H9 (cell line): Measurements from ENCODE around the gene TBC1D22A. TPM values are rescaled to one million over a fixed set of nuclear protein-coding genes. Genes with fewer than 3 reads are reported as not detected.

Experiments
- DNase-seq: peaks from one replicate; pipeline ENCODE4 v3.0.0-alpha.2; 2017
- H2AFZ ChIP-seq: one replicate; pipeline ENCODE4 v1.6.1; 2013; ENCODE audit warnings: mild to moderate bottlenecking, low read length, control low read depth, moderate library complexity
- H2AK5ac ChIP-seq: 2 replicates; pipeline ENCODE4 v1.6.1; 2013; ENCODE audit warnings: low read length, control low read depth, mixed read lengths; ENCODE audit not compliant: insufficient read length
- H2BK120ac ChIP-seq: one replicate; pipeline ENCODE4 v1.6.1; 2013; ENCODE audit warnings: low read depth, mild to moderate bottlenecking, low read length, control low read depth, inconsistent platforms; ENCODE audit not compliant: poor library complexity, severe bottlenecking
- H2BK12ac ChIP-seq: 2 replicates; pipeline ENCODE4 v1.6.1; 2013; ENCODE audit warnings: low read length, control low read depth, mixed read lengths, low read depth; ENCODE audit not compliant: insufficient read length
- H2BK15ac ChIP-seq: 2 replicates; pipeline ENCODE4 v1.6.1; 2013; ENCODE audit warnings: low read depth, low read length, control low read depth
- H2BK20ac ChIP-seq: one replicate; pipeline ENCODE4 v1.6.1; 2013; ENCODE audit warnings: low read depth, mild to moderate bottlenecking, low read length, control low read depth, inconsistent platforms; ENCODE audit not compliant: poor library complexity, severe bottlenecking
- H2BK5ac ChIP-seq: 2 replicates; pipeline ENCODE4 v1.6.1; 2013; ENCODE audit warnings: low read length, control low read depth, mixed read lengths; ENCODE audit not compliant: insufficient read length
- H3K14ac ChIP-seq: 2 replicates; pipeline ENCODE4 v1.6.1; 2013; ENCODE audit warnings: low read length, control low read depth; ENCODE audit not compliant: insufficient read depth
- H3K18ac ChIP-seq: 2 replicates; pipeline ENCODE4 v1.6.1; 2013; ENCODE audit warnings: low read depth, mild to moderate bottlenecking, mixed read lengths, low read length, control low read depth; ENCODE audit not compliant: insufficient read length
- H3K23ac ChIP-seq: 2 replicates; pipeline ENCODE4 v1.6.1; 2013; ENCODE audit warnings: low read length, control low read depth, mixed read lengths, low read depth; ENCODE audit not compliant: insufficient read length
- H3K23me2 ChIP-seq: 2 replicates; pipeline ENCODE4 v1.6.1; 2013; ENCODE audit warnings: low read depth, mild to moderate bottlenecking, mixed read lengths, low read length, control low read depth; ENCODE audit not compliant: insufficient read length, poor library complexity, severe bottlenecking
- H3K27ac ChIP-seq: 2 replicates; pipeline ENCODE4 v1.5.1; 2013; ENCODE audit warnings: low read length, control low read depth, mixed read lengths, low read depth; ENCODE audit not compliant: insufficient read length
- H3K27me3 ChIP-seq: 2 replicates; pipeline ENCODE4 v1.6.1; 2013; ENCODE audit warnings: low read length, control low read depth, inconsistent platforms; ENCODE audit not compliant: insufficient read depth
- H3K4ac ChIP-seq: 2 replicates; pipeline ENCODE4 v1.6.1; 2013; ENCODE audit warnings: low read depth, mild to moderate bottlenecking, control low read depth, inconsistent platforms, low read length, moderate library complexity
- H3K4me1 ChIP-seq: 2 replicates; pipeline ENCODE4 v1.6.1; 2013; ENCODE audit warnings: low read length, control low read depth, inconsistent platforms; ENCODE audit not compliant: insufficient read depth
- H3K4me2 ChIP-seq: 2 replicates; pipeline ENCODE4 v1.6.1; 2013; ENCODE audit warnings: low read length, control low read depth, mixed read lengths; ENCODE audit not compliant: insufficient read length, insufficient read depth
- H3K56ac ChIP-seq: 2 replicates; pipeline ENCODE4 v1.6.1; 2013; ENCODE audit warnings: low read depth, mild to moderate bottlenecking, mixed read lengths, low read length, control low read depth; ENCODE audit not compliant: insufficient read length
- H3K79me1 ChIP-seq: 2 replicates; pipeline ENCODE4 v1.6.1; 2013; ENCODE audit warnings: low read depth, mild to moderate bottlenecking, moderate library complexity, low read length, control low read depth, inconsistent platforms; ENCODE audit not compliant: insufficient read depth, poor library complexity, severe bottlenecking
- H3K79me2 ChIP-seq: 2 replicates; pipeline ENCODE4 v1.6.1; 2013; ENCODE audit warnings: low read length, control low read depth, inconsistent platforms; ENCODE audit not compliant: insufficient read depth
- H3K9ac ChIP-seq: 2 replicates; pipeline ENCODE4 v1.6.1; 2013; ENCODE audit warnings: low read length, control low read depth, mixed read lengths; ENCODE audit not compliant: insufficient read length; ENCODE audit errors: extremely low read depth
- H3K9me3 ChIP-seq: one replicate; pipeline ENCODE4 v1.6.1; 2013; ENCODE audit warnings: low read depth, low read length, inconsistent platforms; ENCODE audit not compliant: control insufficient read depth
- H3T11ph ChIP-seq: one replicate; pipeline ENCODE4 v1.6.1; 2013; ENCODE audit warnings: mild to moderate bottlenecking, low read length, control low read depth, inconsistent platforms
- H4K20me1 ChIP-seq: one replicate; pipeline ENCODE4 v1.6.1; 2013; ENCODE audit not compliant: control insufficient read depth, insufficient read length, insufficient read depth
- H4K5ac ChIP-seq: 2 replicates; pipeline ENCODE4 v1.6.1; 2013; ENCODE audit warnings: low read depth, mild to moderate bottlenecking, mixed read lengths, low read length, control low read depth; ENCODE audit not compliant: insufficient read length
- H4K8ac ChIP-seq: replicated peaks from 2 replicates; pipeline ENCODE4 v1.6.1; 2013; ENCODE audit warnings: low read length, control low read depth, mixed read lengths, low read depth; ENCODE audit not compliant: insufficient read length
- H4K91ac ChIP-seq: 2 replicates; pipeline ENCODE4 v1.6.1; 2013; ENCODE audit warnings: low read depth, mild to moderate bottlenecking, moderate library complexity, mixed read lengths, low read length, control low read depth; ENCODE audit not compliant: insufficient read length
- H3K27ac Mint-ChIP-seq, 3 experiments: 2 replicates in 2 of 3; 3 replicates in 1 of 3; pipeline ENCODE4 v1.8.0; 2020 to 2021; ENCODE audit warnings: mixed read lengths in 3 of 3, mild to moderate bottlenecking in 1 of 3, moderate library complexity in 1 of 3
- H3K27me3 Mint-ChIP-seq: 2 replicates; pipeline ENCODE4 v1.8.0; 2021; ENCODE audit warnings: low read depth, mild to moderate bottlenecking, moderate library complexity, mixed read lengths
- H3K36me3 Mint-ChIP-seq, 3 experiments: 2 replicates in 2 of 3; 3 replicates in 1 of 3; pipeline ENCODE4 v1.8.0; 2020 to 2021; ENCODE audit warnings: low read depth in 3 of 3, mixed read lengths in 3 of 3; ENCODE audit not compliant: insufficient read depth in 1 of 3
- H3K4me1 Mint-ChIP-seq, 2 experiments: 2 replicates each; pipeline ENCODE4 v1.8.0; 2020; ENCODE audit warnings: mixed read lengths in 2 of 2
- H3K4me3 Mint-ChIP-seq, 2 experiments: 2 replicates in 1 of 2; 3 replicates in 1 of 2; pipeline ENCODE4 v1.8.0; 2020 to 2021; ENCODE audit warnings: mild to moderate bottlenecking in 2 of 2, mixed read lengths in 2 of 2, moderate library complexity in 1 of 2
- H3K9me3 Mint-ChIP-seq, 2 experiments: 2 replicates in 1 of 2; 3 replicates in 1 of 2; pipeline ENCODE4 v1.8.0; 2020; ENCODE audit warnings: mild to moderate bottlenecking in 2 of 2, mixed read lengths in 2 of 2, moderate library complexity in 1 of 2
- WGBS: extraction: QIAGEN DNeasy Blood & Tissue Kit; methylation state at CpG from one replicate; pipeline ENCODE4 v1.1.7; 2013; ENCODE audit warnings: missing lambda C conversion rate, low lambda C conversion rate, mixed read lengths; ENCODE audit not compliant: insufficient read length; ENCODE audit errors: extremely low coverage; 5-methylcytosine and 5-hydroxymethylcytosine counted together
- total RNA-seq: library from RNA; stranded (reverse); gene quantifications from 2 replicates; pipeline ENCODE4 v1.2.1, GENCODE V29; 2021
- TF ChIP-seq, protein P1 (sequence below): fragments of 200-600 bp; sonication (generic); conservative IDR thresholded peaks from 3 replicates; pipeline ENCODE4 v1.8.0; 2021; ENCODE audit warnings: antibody characterized with exemption, mild to moderate bottlenecking

TBC1D22A gene
- total RNA-seq, 1 experiment from 2014 or later = 20.8 TPM

DNA sequence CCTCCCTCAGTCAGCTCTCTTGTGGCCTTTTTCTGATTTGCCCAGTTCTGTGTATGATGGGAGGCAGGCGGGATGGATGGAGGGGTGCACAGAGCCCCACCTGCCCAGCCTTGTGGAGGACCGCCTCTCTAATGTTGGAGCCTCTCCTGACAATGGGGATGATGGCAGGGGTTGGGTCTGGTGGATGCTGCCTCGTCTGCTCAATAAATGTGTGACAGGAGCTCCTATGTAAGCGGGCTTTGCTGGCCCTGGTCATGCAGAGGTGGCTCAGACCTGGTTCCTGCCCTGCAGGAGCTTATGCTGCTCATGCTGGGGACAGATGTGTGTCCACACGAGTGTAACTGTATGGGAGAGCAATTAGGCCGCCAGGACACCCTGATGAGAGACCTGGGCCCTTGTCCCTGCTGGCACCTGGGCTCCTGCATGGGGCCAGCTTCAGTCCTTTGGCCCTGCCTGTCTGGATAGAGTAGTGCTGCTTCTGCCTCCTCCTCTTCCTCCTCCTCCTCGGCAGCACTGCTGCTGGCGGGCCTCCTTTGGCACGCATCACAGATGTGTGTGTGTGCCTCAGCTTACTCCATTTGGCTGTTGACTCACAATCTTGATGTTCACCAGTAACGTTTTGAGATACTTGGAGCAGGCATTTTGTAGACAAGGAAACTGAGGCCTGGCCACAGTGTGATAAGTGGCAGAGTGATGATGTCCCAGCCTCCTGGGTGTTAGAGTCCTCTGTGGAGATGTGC, 131.0 kb downstream of the TBC1D22A start:
- Histone ChIP-seq H3K56ac (no peak overlapping the region), H4K5ac (no peak overlapping the region), H3K23ac (no peak overlapping the region), H2AFZ (no peak overlapping the region), H2AK5ac (no peak overlapping the region), H3K9ac (no peak overlapping the region), H2BK15ac (no peak overlapping the region), H3K14ac (no peak overlapping the region; the same call in 1 of the 2 replicates), H4K91ac (no peak overlapping the region), H3K18ac (no peak overlapping the region), H3K79me2 (no peaks in the 10 kb centered on the region), H2BK5ac (no peak overlapping the region), H4K20me1 (no peaks in the 10 kb centered on the region), H4K8ac (no peak overlapping the region), H2BK120ac (no peak overlapping the region), H3K79me1 (peaks cover 2% of the 10 kb centered on the region), H3T11ph (no peak overlapping the region), H2BK12ac (no peak overlapping the region), H3K4me1 (no peaks in the 10 kb centered on the region), H3K27me3 (no peaks in the 10 kb centered on the region), H2BK20ac (no peak overlapping the region), H3K4me2 (no peak overlapping the region), H3K27ac (no peak overlapping the region), H3K4ac (no peak overlapping the region), H3K23me2 (no peaks in the 10 kb centered on the region), H3K9me3 (no peaks in the 10 kb centered on the region)
- Mint-ChIP-seq H3K9me3 (no peaks in the 10 kb centered on the region), H3K27ac (peak overlapping the region in 1 of 3 experiments; percentile 71; a peak in 3 of 7 replicates), H3K4me3 (no peak overlapping the region), H3K27me3 (no peaks in the 10 kb centered on the region), H3K36me3 (peaks cover 8 to 46% (median 20%) of the 10 kb centered on the region in 3 experiments; a peak in 6 of 7 replicates), H3K4me1 (peaks cover 0 to 3% of the 10 kb centered on the region in 2 experiments; a peak in 2 of 4 replicates)
- TF ChIP-seq, protein P1, sequence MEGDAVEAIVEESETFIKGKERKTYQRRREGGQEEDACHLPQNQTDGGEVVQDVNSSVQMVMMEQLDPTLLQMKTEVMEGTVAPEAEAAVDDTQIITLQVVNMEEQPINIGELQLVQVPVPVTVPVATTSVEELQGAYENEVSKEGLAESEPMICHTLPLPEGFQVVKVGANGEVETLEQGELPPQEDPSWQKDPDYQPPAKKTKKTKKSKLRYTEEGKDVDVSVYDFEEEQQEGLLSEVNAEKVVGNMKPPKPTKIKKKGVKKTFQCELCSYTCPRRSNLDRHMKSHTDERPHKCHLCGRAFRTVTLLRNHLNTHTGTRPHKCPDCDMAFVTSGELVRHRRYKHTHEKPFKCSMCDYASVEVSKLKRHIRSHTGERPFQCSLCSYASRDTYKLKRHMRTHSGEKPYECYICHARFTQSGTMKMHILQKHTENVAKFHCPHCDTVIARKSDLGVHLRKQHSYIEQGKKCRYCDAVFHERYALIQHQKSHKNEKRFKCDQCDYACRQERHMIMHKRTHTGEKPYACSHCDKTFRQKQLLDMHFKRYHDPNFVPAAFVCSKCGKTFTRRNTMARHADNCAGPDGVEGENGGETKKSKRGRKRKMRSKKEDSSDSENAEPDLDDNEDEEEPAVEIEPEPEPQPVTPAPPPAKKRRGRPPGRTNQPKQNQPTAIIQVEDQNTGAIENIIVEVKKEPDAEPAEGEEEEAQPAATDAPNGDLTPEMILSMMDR = no peak
- DNase-seq = no peak
- no CpG with 5 or more reads among the region's 10 CpGs for WGBS
